ENCODE data around the gene ZNF784. TPM values are rescaled to one million over a fixed set of nuclear protein-coding genes. Genes with fewer than 3 reads are reported as not detected.

The ZNF784 gene
- total and polyA plus RNA-seq, 9 of the 15 experiments (the other 6 are each of a cell fraction or from before 2014, with no cell fraction given), result 0.14 to 6.1 (median 2.1) TPM

DNA sequence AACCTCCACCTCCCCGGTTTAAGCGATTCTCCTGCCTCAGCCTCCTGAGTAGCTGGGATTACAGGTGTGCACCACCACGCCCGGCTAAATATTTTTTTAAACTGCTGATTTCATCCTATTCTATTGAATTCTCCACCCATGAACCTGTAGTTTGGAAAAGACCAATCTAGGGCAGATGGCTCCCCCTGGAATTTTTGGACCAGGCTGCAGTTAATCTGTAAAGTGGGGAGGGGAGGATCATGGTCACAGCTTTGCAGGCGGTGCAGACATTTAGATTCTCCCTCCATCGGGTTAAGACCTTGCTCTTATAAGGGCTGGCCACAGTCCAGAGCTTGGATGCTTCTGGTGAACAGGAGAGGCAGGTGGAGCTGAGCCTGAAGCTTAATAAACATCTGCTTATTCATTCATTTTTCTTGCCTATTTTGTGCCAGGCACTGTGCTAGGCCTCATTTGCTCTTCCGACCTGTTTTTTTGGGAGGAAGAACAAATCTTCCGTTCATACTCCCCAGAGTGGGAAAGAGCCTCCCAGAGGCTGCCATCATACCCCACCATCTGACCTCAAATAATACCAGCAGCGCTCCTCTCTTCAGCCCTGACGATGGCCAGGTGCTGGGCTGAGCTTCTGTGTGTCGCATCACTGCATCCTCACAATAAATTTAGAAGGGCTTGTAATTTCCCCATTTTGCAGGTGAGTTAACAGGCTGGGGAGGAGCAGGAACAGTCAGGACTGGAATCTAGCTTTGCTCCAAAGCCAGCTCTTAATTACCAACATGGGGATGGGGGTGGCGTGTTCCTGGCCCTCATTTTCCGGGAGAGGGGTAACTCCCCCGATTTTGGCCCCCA lies 22.7 kb upstream of the ZNF784 start:
- ATAC-seq (no peak), FAIRE-seq (peak; percentile 56), DNase-seq (ENCODE audit: extremely low read depth in 1 of 4, low spot score in 3 of 4) (no peak)
- CTCF ChIA-PET (ENCODE audit: low intra/inter-chr PET ratio), result interaction anchor here (0.7 kb wide), 1 partner anchor 12 kb away, joined by 4 read pairs; no protein-coding TSS in a partner anchor
- H3K27me3 ChIP-seq (ENCODE audit: control insufficient read depth in 2 of 2, insufficient read depth in 2 of 2, low read length in 2 of 2), result no peaks in the 10 kb centered on the region
- H3K4me3 ChIP-seq, result peak overlapping the region; percentile 68
- 37% methylated on average over 14 of the region's 14 CpGs for WGBS (ENCODE audit: insufficient coverage, low coverage, missing lambda C conversion rate)
- no peaks in the 10 kb centered on the region for H3K9me3 ChIP-seq (replicated peaks; ENCODE audit: control insufficient read depth, insufficient read depth, low read depth, low read length)
- no TSS peak for BruUV-seq (replicated peaks)
- in situ Hi-C loops (cut with MboI), result loop anchor here (25.0 kb wide), 2 partner anchors 510 to 665 kb away; partner anchors contain the start of genes TNNT1 and ZSCAN5A
- intact Hi-C loops (cut with micrococcal nuclease), result no loop called here
- H3K4me2 ChIP-seq (ENCODE audit: insufficient read depth, low read length), result peak overlapping the region; percentile 90
- H3K36me3 ChIP-seq (ENCODE audit: control insufficient read depth, insufficient read depth, low read length), result peaks cover 42% of the 10 kb centered on the region; the same call in 2 of the 3 replicates
- peak overlapping the region; percentile 95; the same call in 1 of the 2 replicates for H2AFZ ChIP-seq (ENCODE audit: low read depth, low read length)
- H4K20me1 ChIP-seq (replicated peaks; ENCODE audit: control insufficient read depth, insufficient read depth, low read length), result no peaks in the 10 kb centered on the region
- peaks cover 66% of the 10 kb centered on the region for H3K79me2 ChIP-seq (ENCODE audit: control insufficient read depth, insufficient read depth, low read length)
- peaks cover 34 to 78% of the 10 kb centered on the region in 2 experiments for H3K4me1 ChIP-seq (replicated peaks in 1 of 2; ENCODE audit: control insufficient read depth in 2 of 2, insufficient read depth in 2 of 2, low read length in 2 of 2)
- H3K9ac ChIP-seq (ENCODE audit: insufficient read depth in 1 of 2, low read depth in 2 of 2, low read length in 2 of 2), result peak overlapping the region; percentile 89 to 98
- peak overlapping the region; percentile 90 for H3K27ac ChIP-seq (ENCODE audit: extremely low read depth, low read depth, low read length)
- no peaks in the 10 kb centered on the region for H3K9me1 ChIP-seq (ENCODE audit: control insufficient read depth, insufficient read depth, low read length)
- POLR2A ChIA-PET, result interaction anchor here (0.5 to 1.8 kb wide), 8 partner anchors 9 to 444 kb away, joined by 3 to 7 read pairs (median 4); partner anchors contain the start of gene ZNF865
- TF ChIP-seq ZNF780A (CRISPR knock-in tag; IDR thresholded peaks at IDR 0.05) (no peak), NFIC (IDR thresholded peaks at IDR 0.05) (0 out of 2 replicates have a peak, but pooled peaks have one; percentile 11), DACH1 (IDR thresholded peaks at IDR 0.05; ENCODE audit: partially characterized antibody) (no peak), FOXK1 (CRISPR knock-in tag; IDR thresholded peaks at IDR 0.05; ENCODE audit: borderline replicate concordance) (no peak), FOXM1 (IDR thresholded peaks at IDR 0.05; ENCODE audit: low read depth) (no peak), FOXM1 (CRISPR knock-in tag; IDR thresholded peaks at IDR 0.05; ENCODE audit: low read depth) (no peak), ZNF24 (IDR thresholded peaks at IDR 0.05) (no peak), RB1 (IDR thresholded peaks at IDR 0.05; ENCODE audit: low read depth) (no peak), GABPB1 (CRISPR knock-in tag; IDR thresholded peaks at IDR 0.05) (0 out of 2 replicates have a peak, but pooled peaks have one; percentile 4), TRIM28 (IDR thresholded peaks at IDR 0.05) (no peak), EGR1 (conservative IDR thresholded peaks at IDR 0.05) (no peak), POU5F1 (IDR thresholded peaks at IDR 0.05; ENCODE audit: borderline replicate concordance, low read depth, low read length, partially characterized antibody) (no peak), MEF2D (tag; conservative IDR thresholded peaks at IDR 0.05; ENCODE audit: low read depth) (no peak)
- TF ChIP-seq, protein P1, sequence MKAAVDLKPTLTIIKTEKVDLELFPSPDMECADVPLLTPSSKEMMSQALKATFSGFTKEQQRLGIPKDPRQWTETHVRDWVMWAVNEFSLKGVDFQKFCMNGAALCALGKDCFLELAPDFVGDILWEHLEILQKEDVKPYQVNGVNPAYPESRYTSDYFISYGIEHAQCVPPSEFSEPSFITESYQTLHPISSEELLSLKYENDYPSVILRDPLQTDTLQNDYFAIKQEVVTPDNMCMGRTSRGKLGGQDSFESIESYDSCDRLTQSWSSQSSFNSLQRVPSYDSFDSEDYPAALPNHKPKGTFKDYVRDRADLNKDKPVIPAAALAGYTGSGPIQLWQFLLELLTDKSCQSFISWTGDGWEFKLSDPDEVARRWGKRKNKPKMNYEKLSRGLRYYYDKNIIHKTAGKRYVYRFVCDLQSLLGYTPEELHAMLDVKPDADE (conservative IDR thresholded peaks at IDR 0.05; ENCODE audit: control insufficient read depth, low read depth, low read length), result no peak
- TF ChIP-seq, protein P2, sequence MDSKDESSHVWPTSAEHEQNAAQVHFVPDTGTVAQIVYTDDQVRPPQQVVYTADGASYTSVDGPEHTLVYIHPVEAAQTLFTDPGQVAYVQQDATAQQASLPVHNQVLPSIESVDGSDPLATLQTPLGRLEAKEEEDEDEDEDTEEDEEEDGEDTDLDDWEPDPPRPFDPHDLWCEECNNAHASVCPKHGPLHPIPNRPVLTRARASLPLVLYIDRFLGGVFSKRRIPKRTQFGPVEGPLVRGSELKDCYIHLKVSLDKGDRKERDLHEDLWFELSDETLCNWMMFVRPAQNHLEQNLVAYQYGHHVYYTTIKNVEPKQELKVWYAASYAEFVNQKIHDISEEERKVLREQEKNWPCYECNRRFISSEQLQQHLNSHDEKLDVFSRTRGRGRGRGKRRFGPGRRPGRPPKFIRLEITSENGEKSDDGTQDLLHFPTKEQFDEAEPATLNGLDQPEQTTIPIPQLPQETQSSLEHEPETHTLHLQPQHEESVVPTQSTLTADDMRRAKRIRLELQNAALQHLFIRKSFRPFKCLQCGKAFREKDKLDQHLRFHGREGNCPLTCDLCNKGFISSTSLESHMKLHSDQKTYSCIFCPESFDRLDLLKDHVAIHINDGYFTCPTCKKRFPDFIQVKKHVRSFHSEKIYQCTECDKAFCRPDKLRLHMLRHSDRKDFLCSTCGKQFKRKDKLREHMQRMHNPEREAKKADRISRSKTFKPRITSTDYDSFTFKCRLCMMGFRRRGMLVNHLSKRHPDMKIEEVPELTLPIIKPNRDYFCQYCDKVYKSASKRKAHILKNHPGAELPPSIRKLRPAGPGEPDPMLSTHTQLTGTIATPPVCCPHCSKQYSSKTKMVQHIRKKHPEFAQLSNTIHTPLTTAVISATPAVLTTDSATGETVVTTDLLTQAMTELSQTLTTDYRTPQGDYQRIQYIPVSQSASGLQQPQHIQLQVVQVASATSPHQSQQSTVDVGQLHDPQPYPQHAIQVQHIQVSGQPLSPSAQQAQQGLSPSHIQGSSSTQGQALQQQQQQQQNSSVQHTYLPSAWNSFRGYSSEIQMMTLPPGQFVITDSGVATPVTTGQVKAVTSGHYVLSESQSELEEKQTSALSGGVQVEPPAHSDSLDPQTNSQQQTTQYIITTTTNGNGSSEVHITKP (IDR thresholded peaks at IDR 0.05; ENCODE audit: partially characterized antibody), result peak; percentile 69
- TF ChIP-seq, protein P3, sequence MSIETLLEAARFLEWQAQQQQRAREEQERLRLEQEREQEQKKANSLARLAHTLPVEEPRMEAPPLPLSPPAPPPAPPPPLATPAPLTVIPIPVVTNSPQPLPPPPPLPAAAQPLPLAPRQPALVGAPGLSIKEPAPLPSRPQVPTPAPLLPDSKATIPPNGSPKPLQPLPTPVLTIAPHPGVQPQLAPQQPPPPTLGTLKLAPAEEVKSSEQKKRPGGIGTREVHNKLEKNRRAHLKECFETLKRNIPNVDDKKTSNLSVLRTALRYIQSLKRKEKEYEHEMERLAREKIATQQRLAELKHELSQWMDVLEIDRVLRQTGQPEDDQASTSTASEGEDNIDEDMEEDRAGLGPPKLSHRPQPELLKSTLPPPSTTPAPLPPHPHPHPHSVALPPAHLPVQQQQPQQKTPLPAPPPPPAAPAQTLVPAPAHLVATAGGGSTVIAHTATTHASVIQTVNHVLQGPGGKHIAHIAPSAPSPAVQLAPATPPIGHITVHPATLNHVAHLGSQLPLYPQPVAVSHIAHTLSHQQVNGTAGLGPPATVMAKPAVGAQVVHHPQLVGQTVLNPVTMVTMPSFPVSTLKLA (conservative IDR thresholded peaks at IDR 0.05), result no peak

All from K562 (cell line).